SK-N-SH treated with all-trans-retinoic acid at 6 μM for 48 hours (cell line): ENCODE data around the gene GDF2.

Experiments
- ATAC-seq: fragments of 200-7000 bp; cut with Tn5 transposase; 3 replicates; pipeline ENCODE4 v1.9.1; 2020; ENCODE audit warnings: mild to moderate bottlenecking, moderate library complexity
- ARNTL ChIP-seq: fragments of 450-650 bp; formaldehyde crosslinking; IDR thresholded peaks from 2 replicates; pipeline ENCODE4 v1.5.0; 2020; ENCODE audit warnings: low read depth, mild to moderate bottlenecking, moderate library complexity, borderline replicate concordance
- BACH2 ChIP-seq: fragments of 250-450 bp; sonication (Bioruptor Pico); IDR thresholded peaks from 2 replicates; pipeline ENCODE4 v1.9.0; 2021; ENCODE audit warnings: mild to moderate bottlenecking, borderline replicate concordance
- CSDC2 ChIP-seq: fragments of 250-450 bp; sonication (Bioruptor Pico); IDR thresholded peaks from 2 replicates; pipeline ENCODE4 v1.5.0; 2020; ENCODE audit warnings: mild to moderate bottlenecking, moderate library complexity
- CSRNP3 ChIP-seq: fragments of 250-450 bp; sonication (Bioruptor Pico); IDR thresholded peaks from 2 replicates; pipeline ENCODE4 v1.5.1; 2021; ENCODE audit warnings: mild to moderate bottlenecking, moderate library complexity
- ESRRG ChIP-seq: fragments of 250-450 bp; sonication (Bioruptor Pico); IDR thresholded peaks from 2 replicates; pipeline ENCODE4 v1.6.1; 2021; ENCODE audit warnings: mild to moderate bottlenecking
- GLIS3 ChIP-seq: fragments of 250-450 bp; sonication (Bioruptor Pico); IDR thresholded peaks from 2 replicates; pipeline ENCODE4 v1.5.0; 2020; ENCODE audit warnings: mild to moderate bottlenecking, moderate library complexity
- ISL1 ChIP-seq: fragments of 250-450 bp; sonication (Bioruptor Pico); IDR thresholded peaks from 2 replicates; pipeline ENCODE4 v2.1.2; 2022; ENCODE audit warnings: mild to moderate bottlenecking, moderate library complexity
- OSR1 ChIP-seq: fragments of 250-450 bp; sonication (Bioruptor Pico); IDR thresholded peaks from 2 replicates; pipeline ENCODE4 v1.8.0; 2022; ENCODE audit warnings: moderate library complexity, mild to moderate bottlenecking, inconsistent platforms
- RARB ChIP-seq: fragments of 250-450 bp; sonication (Bioruptor Pico); IDR thresholded peaks from 2 replicates; pipeline ENCODE4 v1.8.0; 2021; ENCODE audit warnings: mild to moderate bottlenecking, moderate library complexity
- SNAI2 ChIP-seq: fragments of 250-450 bp; sonication (Bioruptor Pico); IDR thresholded peaks from 2 replicates; pipeline ENCODE4 v1.5.0; 2020; ENCODE audit warnings: mild to moderate bottlenecking, moderate library complexity
- TCF4 ChIP-seq: fragments of 250-450 bp; sonication (Bioruptor Pico); IDR thresholded peaks from 2 replicates; pipeline ENCODE4 v1.8.0; 2021; ENCODE audit warnings: mild to moderate bottlenecking, moderate library complexity, borderline replicate concordance
- TOX ChIP-seq: fragments of 250-450 bp; sonication (Bioruptor Pico); IDR thresholded peaks from 2 replicates; pipeline ENCODE4 v1.8.0; 2021; ENCODE audit warnings: mild to moderate bottlenecking, moderate library complexity, borderline replicate concordance
- ZC3H10 ChIP-seq: fragments of 250-450 bp; sonication (Bioruptor Pico); IDR thresholded peaks from 2 replicates; pipeline ENCODE4 v1.5.1; 2021; ENCODE audit warnings: mild to moderate bottlenecking, moderate library complexity
- ZFP30 ChIP-seq: fragments of 450-650 bp; formaldehyde crosslinking; IDR thresholded peaks from 2 replicates; pipeline ENCODE4 v1.5.0; 2022; ENCODE audit warnings: mild to moderate bottlenecking, moderate library complexity
- ZNF565 ChIP-seq: fragments of 450-650 bp; formaldehyde crosslinking; conservative IDR thresholded peaks from 2 replicates; pipeline ENCODE4 v1.5.0; 2020; ENCODE audit warnings: low read depth, mild to moderate bottlenecking, moderate library complexity
- ZNF70 ChIP-seq: fragments of 450-650 bp; formaldehyde crosslinking; IDR thresholded peaks from 2 replicates; pipeline ENCODE4 v1.5.0; 2020; ENCODE audit warnings: mild to moderate bottlenecking, moderate library complexity
- TF ChIP-seq, protein P1 (sequence below): fragments of 250-450 bp; sonication (Bioruptor Pico); IDR thresholded peaks from 2 replicates; pipeline ENCODE4 v1.5.1; 2020; ENCODE audit warnings: low read depth, mild to moderate bottlenecking, moderate library complexity
- TF ChIP-seq, protein P2 (sequence below): fragments of 250-450 bp; sonication (Bioruptor Pico); IDR thresholded peaks from 2 replicates; pipeline ENCODE4 v1.5.0; 2020; ENCODE audit warnings: mild to moderate bottlenecking, moderate library complexity
- TF ChIP-seq, protein P3 (sequence below): fragments of 250-450 bp; sonication (Bioruptor Pico); IDR thresholded peaks from 2 replicates; pipeline ENCODE4 v1.8.0; 2021; ENCODE audit warnings: low read depth, mild to moderate bottlenecking, moderate library complexity, borderline replicate concordance
- TF ChIP-seq, protein P4 (sequence below): fragments of 250-450 bp; sonication (Bioruptor Pico); IDR thresholded peaks from 2 replicates; pipeline ENCODE4 v1.8.0; 2020; ENCODE audit warnings: mild to moderate bottlenecking, moderate library complexity, borderline replicate concordance

GDF2 gene

GRCh38 chr10:47334466-47335295, 12.4 kb downstream of the GDF2 start:
- TF ChIP-seq, protein P1, sequence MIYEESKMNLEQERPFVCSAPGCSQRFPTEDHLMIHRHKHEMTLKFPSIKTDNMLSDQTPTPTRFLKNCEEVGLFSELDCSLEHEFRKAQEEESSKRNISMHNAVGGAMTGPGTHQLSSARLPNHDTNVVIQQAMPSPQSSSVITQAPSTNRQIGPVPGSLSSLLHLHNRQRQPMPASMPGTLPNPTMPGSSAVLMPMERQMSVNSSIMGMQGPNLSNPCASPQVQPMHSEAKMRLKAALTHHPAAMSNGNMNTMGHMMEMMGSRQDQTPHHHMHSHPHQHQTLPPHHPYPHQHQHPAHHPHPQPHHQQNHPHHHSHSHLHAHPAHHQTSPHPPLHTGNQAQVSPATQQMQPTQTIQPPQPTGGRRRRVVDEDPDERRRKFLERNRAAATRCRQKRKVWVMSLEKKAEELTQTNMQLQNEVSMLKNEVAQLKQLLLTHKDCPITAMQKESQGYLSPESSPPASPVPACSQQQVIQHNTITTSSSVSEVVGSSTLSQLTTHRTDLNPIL (CRISPR knock-in tag): no peak
- TF ChIP-seq ZNF565: no peak
- no peak for TF ChIP-seq ZNF70 (CRISPR knock-in tag)
- TF ChIP-seq TOX (CRISPR knock-in tag): no peak
- no peak for TF ChIP-seq OSR1 (CRISPR knock-in tag)
- no peak for TF ChIP-seq ISL1
- TF ChIP-seq ZFP30 (CRISPR knock-in tag): no peak
- TF ChIP-seq BACH2 (CRISPR knock-in tag): no peak
- TF ChIP-seq, protein P2, sequence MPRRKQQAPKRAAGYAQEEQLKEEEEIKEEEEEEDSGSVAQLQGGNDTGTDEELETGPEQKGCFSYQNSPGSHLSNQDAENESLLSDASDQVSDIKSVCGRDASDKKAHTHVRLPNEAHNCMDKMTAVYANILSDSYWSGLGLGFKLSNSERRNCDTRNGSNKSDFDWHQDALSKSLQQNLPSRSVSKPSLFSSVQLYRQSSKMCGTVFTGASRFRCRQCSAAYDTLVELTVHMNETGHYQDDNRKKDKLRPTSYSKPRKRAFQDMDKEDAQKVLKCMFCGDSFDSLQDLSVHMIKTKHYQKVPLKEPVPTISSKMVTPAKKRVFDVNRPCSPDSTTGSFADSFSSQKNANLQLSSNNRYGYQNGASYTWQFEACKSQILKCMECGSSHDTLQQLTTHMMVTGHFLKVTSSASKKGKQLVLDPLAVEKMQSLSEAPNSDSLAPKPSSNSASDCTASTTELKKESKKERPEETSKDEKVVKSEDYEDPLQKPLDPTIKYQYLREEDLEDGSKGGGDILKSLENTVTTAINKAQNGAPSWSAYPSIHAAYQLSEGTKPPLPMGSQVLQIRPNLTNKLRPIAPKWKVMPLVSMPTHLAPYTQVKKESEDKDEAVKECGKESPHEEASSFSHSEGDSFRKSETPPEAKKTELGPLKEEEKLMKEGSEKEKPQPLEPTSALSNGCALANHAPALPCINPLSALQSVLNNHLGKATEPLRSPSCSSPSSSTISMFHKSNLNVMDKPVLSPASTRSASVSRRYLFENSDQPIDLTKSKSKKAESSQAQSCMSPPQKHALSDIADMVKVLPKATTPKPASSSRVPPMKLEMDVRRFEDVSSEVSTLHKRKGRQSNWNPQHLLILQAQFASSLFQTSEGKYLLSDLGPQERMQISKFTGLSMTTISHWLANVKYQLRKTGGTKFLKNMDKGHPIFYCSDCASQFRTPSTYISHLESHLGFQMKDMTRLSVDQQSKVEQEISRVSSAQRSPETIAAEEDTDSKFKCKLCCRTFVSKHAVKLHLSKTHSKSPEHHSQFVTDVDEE (CRISPR knock-in tag): no peak
- TF ChIP-seq SNAI2: no peak
- no peak for TF ChIP-seq ZC3H10 (CRISPR knock-in tag)
- ATAC-seq: no peak

DNA sequence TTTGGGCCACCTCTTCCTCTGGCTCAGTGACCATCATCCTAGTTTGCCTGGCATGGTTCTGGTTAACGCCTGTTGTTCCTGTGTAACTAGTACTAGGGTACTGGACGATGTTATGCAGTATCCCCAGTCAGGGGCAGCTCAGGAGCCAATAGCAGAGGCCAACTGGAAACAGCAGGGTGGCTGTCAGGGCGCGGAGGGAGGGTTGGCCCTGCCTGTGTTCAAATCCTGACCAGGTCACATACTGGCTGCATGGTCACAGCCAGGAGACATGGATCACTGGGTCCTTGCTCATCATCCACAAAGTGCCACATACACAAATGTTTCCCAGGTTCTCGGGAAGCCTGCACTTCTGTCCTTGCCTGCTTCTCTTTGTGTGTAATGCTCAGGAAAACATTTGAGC, 13.7 kb downstream of the GDF2 start:
- ATAC-seq: no peak
- TF ChIP-seq ZFP30 (CRISPR knock-in tag) (no peak), GLIS3 (CRISPR knock-in tag) (no peak), ESRRG (CRISPR knock-in tag) (no peak), SNAI2 (no peak), CSDC2 (CRISPR knock-in tag) (no peak), ZC3H10 (CRISPR knock-in tag) (no peak)
- TF ChIP-seq, protein P3, sequence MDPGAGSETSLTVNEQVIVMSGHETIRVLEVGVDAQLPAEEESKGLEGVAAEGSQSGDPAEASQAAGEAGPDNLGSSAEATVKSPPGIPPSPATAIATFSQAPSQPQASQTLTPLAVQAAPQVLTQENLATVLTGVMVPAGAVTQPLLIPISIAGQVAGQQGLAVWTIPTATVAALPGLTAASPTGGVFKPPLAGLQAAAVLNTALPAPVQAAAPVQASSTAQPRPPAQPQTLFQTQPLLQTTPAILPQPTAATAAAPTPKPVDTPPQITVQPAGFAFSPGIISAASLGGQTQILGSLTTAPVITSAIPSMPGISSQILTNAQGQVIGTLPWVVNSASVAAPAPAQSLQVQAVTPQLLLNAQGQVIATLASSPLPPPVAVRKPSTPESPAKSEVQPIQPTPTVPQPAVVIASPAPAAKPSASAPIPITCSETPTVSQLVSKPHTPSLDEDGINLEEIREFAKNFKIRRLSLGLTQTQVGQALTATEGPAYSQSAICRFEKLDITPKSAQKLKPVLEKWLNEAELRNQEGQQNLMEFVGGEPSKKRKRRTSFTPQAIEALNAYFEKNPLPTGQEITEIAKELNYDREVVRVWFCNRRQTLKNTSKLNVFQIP (CRISPR knock-in tag): no peak

GRCh38 chr10:47336387-47337134, 14.3 kb downstream of the GDF2 start:
- TF ChIP-seq, protein P2 (CRISPR knock-in tag): no peak
- no peak for TF ChIP-seq OSR1 (CRISPR knock-in tag)
- TF ChIP-seq RARB (CRISPR knock-in tag): no peak
- no peak for TF ChIP-seq GLIS3 (CRISPR knock-in tag)
- no peak for TF ChIP-seq CSRNP3
- TF ChIP-seq, protein P3 (CRISPR knock-in tag): no peak
- TF ChIP-seq, protein P4, sequence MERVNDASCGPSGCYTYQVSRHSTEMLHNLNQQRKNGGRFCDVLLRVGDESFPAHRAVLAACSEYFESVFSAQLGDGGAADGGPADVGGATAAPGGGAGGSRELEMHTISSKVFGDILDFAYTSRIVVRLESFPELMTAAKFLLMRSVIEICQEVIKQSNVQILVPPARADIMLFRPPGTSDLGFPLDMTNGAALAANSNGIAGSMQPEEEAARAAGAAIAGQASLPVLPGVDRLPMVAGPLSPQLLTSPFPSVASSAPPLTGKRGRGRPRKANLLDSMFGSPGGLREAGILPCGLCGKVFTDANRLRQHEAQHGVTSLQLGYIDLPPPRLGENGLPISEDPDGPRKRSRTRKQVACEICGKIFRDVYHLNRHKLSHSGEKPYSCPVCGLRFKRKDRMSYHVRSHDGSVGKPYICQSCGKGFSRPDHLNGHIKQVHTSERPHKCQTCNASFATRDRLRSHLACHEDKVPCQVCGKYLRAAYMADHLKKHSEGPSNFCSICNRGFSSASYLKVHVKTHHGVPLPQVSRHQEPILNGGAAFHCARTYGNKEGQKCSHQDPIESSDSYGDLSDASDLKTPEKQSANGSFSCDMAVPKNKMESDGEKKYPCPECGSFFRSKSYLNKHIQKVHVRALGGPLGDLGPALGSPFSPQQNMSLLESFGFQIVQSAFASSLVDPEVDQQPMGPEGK: no peak
- TF ChIP-seq ZNF565: no peak
- TF ChIP-seq CSDC2 (CRISPR knock-in tag): no peak
- no peak for TF ChIP-seq ESRRG (CRISPR knock-in tag)
- no peak for TF ChIP-seq TCF4
- no peak for TF ChIP-seq ARNTL (CRISPR knock-in tag)
- ATAC-seq: no peak
